Cardiac muscle cell (in vitro differentiated cells and primary cell): ENCODE data around the gene ZBTB21. TPM values are rescaled to one million over a fixed set of nuclear protein-coding genes. Genes with fewer than 3 reads are reported as not detected.

Source experiments
- DNase-seq, 2 donors: peaks; one replicate each; pipeline versions ENCODE4 v3.0.0 to v3.0.0-alpha.2; 2010 to 2017; ENCODE audit warnings: low read depth in 1 of 2, low spot score in 1 of 2
- H3K27ac ChIP-seq: fragments of 200-600 bp; sonication (generic); 2 replicates; pipeline ENCODE4 v1.5.1; 2016
- H3K27me3 ChIP-seq: fragments of 200-600 bp; sonication (generic); 2 replicates; pipeline ENCODE4 v1.6.0; 2016; ENCODE audit warnings: control low read depth
- H3K36me3 ChIP-seq: fragments of 200-600 bp; sonication (generic); 2 replicates; pipeline ENCODE4 v1.5.1; 2016; ENCODE audit warnings: control low read depth
- H3K4me1 ChIP-seq: fragments of 200-600 bp; sonication (generic); 2 replicates; pipeline ENCODE4 v1.8.1; 2017; ENCODE audit warnings: low read depth, mild to moderate bottlenecking, mixed run types
- H3K4me3 ChIP-seq: fragments of 200-600 bp; sonication (generic); 2 replicates; pipeline ENCODE4 v1.5.1; 2016; ENCODE audit warnings: mild to moderate bottlenecking
- H3K9me3 ChIP-seq: fragments of 200-600 bp; sonication (generic); 2 replicates; pipeline ENCODE4 v1.5.1; 2017; ENCODE audit warnings: low read depth, mild to moderate bottlenecking, control low read depth
- polyA plus RNA-seq: library from polyadenylated mRNA; unstranded; fragments of >200 nt; fragmentation: Nextera tagmentation; extraction: Ambion mirVana; gene quantifications from 2 replicates; pipeline ENCODE4 v1.2.1, GENCODE V29; 2016
- total RNA-seq: library from RNA; depleted of rRNA; stranded (reverse); fragments of >200 nt; gene quantifications from 2 replicates; pipeline ENCODE4 v1.2.3, GENCODE V29; 2016
- TF ChIP-seq, protein P1 (sequence below): IDR thresholded peaks from 2 replicates; pipeline ENCODE4 v1.5.1; 2012; ENCODE audit warnings: low read depth, mild to moderate bottlenecking, low read length

ZBTB21 gene
- total and polyA plus RNA-seq, 2 experiments from 2014 or later, result 2.6 to 3.7 TPM

- DNase-seq, result no peak
- Histone ChIP-seq H3K27me3 (no peaks in the 10 kb centered on the region), H3K27ac (no peak overlapping the region), H3K36me3 (no peaks in the 10 kb centered on the region), H3K9me3 (no peaks in the 10 kb centered on the region), H3K4me1 (no peaks in the 10 kb centered on the region), H3K4me3 (no peak overlapping the region)
- TF ChIP-seq, protein P1, sequence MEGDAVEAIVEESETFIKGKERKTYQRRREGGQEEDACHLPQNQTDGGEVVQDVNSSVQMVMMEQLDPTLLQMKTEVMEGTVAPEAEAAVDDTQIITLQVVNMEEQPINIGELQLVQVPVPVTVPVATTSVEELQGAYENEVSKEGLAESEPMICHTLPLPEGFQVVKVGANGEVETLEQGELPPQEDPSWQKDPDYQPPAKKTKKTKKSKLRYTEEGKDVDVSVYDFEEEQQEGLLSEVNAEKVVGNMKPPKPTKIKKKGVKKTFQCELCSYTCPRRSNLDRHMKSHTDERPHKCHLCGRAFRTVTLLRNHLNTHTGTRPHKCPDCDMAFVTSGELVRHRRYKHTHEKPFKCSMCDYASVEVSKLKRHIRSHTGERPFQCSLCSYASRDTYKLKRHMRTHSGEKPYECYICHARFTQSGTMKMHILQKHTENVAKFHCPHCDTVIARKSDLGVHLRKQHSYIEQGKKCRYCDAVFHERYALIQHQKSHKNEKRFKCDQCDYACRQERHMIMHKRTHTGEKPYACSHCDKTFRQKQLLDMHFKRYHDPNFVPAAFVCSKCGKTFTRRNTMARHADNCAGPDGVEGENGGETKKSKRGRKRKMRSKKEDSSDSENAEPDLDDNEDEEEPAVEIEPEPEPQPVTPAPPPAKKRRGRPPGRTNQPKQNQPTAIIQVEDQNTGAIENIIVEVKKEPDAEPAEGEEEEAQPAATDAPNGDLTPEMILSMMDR, result no peak
Measured at GRCh38 chr21:41974752-41975053, 35.5 kb downstream of the ZBTB21 start.

- Histone ChIP-seq H3K9me3 (no peaks in the 10 kb centered on the region), H3K4me1 (no peaks in the 10 kb centered on the region), H3K4me3 (no peak overlapping the region), H3K27ac (no peak overlapping the region), H3K27me3 (no peaks in the 10 kb centered on the region), H3K36me3 (no peaks in the 10 kb centered on the region)
- DNase-seq, result peak in 1 of 2 donors; percentile 19
- TF ChIP-seq, protein P1, result peak; percentile 13
Measured at GRCh38 chr21:41973861-41974751, 36.1 kb downstream of the ZBTB21 start.

GRCh38 chr21:41973427-41973831, 36.7 kb downstream of the ZBTB21 start:
- no peaks in the 10 kb centered on the region for H3K36me3 ChIP-seq
- no peaks in the 10 kb centered on the region for H3K9me3 ChIP-seq
- no peak overlapping the region for H3K4me3 ChIP-seq
- DNase-seq, result no peak
- TF ChIP-seq, protein P1, result no peak
- H3K27ac ChIP-seq, result no peak overlapping the region
- H3K27me3 ChIP-seq, result no peaks in the 10 kb centered on the region
- H3K4me1 ChIP-seq, result no peaks in the 10 kb centered on the region

DNA sequence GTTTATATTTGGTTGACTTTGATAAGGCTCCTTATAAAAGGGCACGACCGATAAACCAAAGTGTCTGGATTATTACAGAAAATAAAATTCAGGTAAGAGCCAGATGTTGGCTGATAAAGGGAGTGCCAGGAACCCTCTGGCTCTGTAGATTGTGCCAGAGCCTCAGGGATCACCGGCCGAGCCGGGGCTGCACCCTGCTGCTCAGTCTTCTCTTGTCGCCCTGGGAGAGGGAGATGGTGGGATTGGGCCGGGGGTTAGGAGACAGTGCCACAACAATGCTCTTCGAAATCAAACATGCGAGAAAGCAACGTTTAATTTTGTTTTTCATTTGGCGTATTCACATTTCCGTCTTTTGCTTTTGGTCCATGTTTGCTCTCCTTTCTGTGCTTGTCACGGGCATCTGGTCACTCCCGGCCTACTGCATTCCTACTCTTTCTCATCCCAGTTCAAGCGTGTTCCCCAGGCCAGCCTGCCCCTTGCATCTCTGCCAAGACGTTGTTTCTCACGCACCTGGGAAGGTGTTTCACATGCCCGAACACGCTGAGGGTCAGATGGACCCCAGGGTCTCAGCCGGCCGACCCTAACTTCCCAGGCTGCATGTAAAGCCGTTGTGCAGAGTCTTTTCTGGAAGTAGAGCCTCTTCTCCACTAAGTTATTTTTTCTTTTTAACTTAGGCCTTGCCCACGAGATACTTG, 37.5 kb downstream of the ZBTB21 start:
- DNase-seq, result no peak
- TF ChIP-seq, protein P1, result no peak

DNA sequence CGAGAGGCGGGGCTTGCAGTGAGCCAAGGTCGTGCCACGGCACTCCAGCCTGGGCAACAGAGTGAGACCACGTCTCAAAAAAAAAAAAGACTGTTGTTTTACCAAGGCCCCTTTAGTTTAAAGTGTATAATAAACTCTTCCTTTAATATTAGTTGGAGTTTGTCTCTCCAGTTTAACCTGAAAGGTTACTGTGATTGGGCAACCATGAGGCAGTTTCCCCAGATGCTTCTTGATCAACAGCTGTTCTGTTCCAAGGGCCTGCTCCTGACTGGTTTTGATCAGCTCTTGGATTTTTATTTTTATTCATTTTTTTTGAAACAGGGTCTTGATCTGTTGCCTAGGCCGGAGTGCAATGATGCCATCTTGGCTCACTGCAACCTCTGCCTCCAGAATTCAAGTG, 38.3 kb downstream of the ZBTB21 start:
- TF ChIP-seq, protein P1, result no peak
- Histone ChIP-seq H3K4me1 (no peaks in the 10 kb centered on the region), H3K27me3 (no peaks in the 10 kb centered on the region), H3K27ac (no peak overlapping the region), H3K4me3 (no peak overlapping the region), H3K36me3 (no peaks in the 10 kb centered on the region), H3K9me3 (no peaks in the 10 kb centered on the region)
- no peak for DNase-seq

More for the DNA sequence above, 37.5 kb downstream of the ZBTB21 start:
- Histone ChIP-seq H3K27me3 (no peaks in the 10 kb centered on the region), H3K9me3 (no peaks in the 10 kb centered on the region), H3K4me1 (no peaks in the 10 kb centered on the region), H3K27ac (no peak overlapping the region), H3K4me3 (no peak overlapping the region), H3K36me3 (no peaks in the 10 kb centered on the region)
